Measurements from ENCODE around the gene HNRNPA0. TPM values are rescaled to one million over a fixed set of nuclear protein-coding genes. Genes with fewer than 3 reads are reported as not detected.
A peak's percentile ranks its signal among the peaks of the same experiment; 100 is the strongest.

The HNRNPA0 gene
- 10 to 100 TPM in 8 of 9 donors, 1 to 10 TPM in 1; 8.9 to 45.5 (median 14.4) TPM for total RNA-seq
- polyA plus RNA-seq, result 10 to 100 TPM; 16.9 to 19.8 (median 19.1) TPM
- long read RNA-seq, donor 1, full-length matches to known transcripts, result 183 of 183 reads
- long read RNA-seq, donor 1, partial matches to known transcripts, result 0 of 183 reads
- long read RNA-seq, donor 1, other reads (novel, unspliced or antisense), result 0 of 183 reads
- long read RNA-seq, donor 2, full-length matches to known transcripts, result 214 of 214 reads
- long read RNA-seq, donor 2, partial matches to known transcripts, result 0 of 214 reads
- long read RNA-seq, donor 2, other reads (novel, unspliced or antisense), result 0 of 214 reads
- long read RNA-seq, donor 3, full-length matches to known transcripts, result 149 of 149 reads
- long read RNA-seq, donor 3, partial matches to known transcripts, result 0 of 149 reads
- long read RNA-seq, donor 3, other reads (novel, unspliced or antisense), result 0 of 149 reads
- long read RNA-seq, donor 4, full-length matches to known transcripts, result 17 of 17 reads
- long read RNA-seq, donor 4, partial matches to known transcripts, result 0 of 17 reads
- long read RNA-seq, donor 4, other reads (novel, unspliced or antisense), result 0 of 17 reads
- long read RNA-seq, donor 5, full-length matches to known transcripts, result 78 of 78 reads
- long read RNA-seq, donor 5, partial matches to known transcripts, result 0 of 78 reads
- long read RNA-seq, donor 5, other reads (novel, unspliced or antisense), result 0 of 78 reads
- long read RNA-seq, donor 6, full-length matches to known transcripts, result 8 of 8 reads
- long read RNA-seq, donor 6, partial matches to known transcripts, result 0 of 8 reads
- long read RNA-seq, donor 6, other reads (novel, unspliced or antisense), result 0 of 8 reads
- long read RNA-seq, donor 7, full-length matches to known transcripts, result 96 of 96 reads
- long read RNA-seq, donor 7, partial matches to known transcripts, result 0 of 96 reads
- long read RNA-seq, donor 7, other reads (novel, unspliced or antisense), result 0 of 96 reads
- long read RNA-seq, donor 8, full-length matches to known transcripts, result 347 of 347 reads
- long read RNA-seq, donor 8, partial matches to known transcripts, result 0 of 347 reads
- long read RNA-seq, donor 8, other reads (novel, unspliced or antisense), result 0 of 347 reads
- long read RNA-seq, donor 9, full-length matches to known transcripts, result 170 of 170 reads
- long read RNA-seq, donor 9, partial matches to known transcripts, result 0 of 170 reads
- long read RNA-seq, donor 9, other reads (novel, unspliced or antisense), result 0 of 170 reads
- long read RNA-seq, donor 10, full-length matches to known transcripts, result 138 of 138 reads
- long read RNA-seq, donor 10, partial matches to known transcripts, result 0 of 138 reads
- long read RNA-seq, donor 10, other reads (novel, unspliced or antisense), result 0 of 138 reads

DNA sequence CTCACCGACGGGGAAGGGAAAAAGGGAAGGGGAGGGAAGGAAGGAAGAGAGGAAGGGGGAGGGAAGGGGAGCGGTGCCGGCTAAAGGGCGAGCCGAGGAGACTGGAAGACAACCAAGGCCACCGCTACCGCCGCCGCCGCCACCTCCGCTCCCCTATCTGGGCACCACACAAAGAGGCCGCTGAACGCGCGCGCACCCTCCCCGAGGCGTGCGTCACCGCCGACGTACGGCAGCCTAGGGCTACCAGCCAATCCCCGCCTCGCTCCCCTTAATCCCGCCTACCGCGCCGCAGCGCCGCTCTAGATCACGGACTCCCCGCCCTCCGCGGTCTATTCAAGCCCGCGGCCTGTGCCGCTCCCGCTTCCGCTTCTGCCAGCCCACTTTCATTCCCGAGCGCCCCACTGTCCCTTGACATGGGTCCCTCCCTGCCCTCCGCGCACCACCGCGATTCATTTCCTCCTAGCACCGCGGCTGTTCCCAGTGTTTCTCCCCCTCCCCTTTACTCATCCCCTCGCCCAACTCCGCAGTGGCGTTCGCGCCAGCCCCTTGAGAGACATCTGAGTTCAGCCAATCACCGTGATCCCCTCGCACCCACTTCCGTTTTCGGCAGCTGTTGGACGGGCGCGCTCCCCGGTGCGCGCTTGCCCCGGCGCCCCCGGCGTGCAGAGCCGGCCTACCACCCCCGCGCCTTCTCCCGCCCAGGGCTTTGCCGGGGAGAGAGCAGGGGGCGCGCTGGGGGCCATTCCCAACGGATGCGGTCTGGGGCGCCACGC lies at the start of gene HNRNPA0:
TSS of gene HNRNPA0 (minus strand) at position 176 of the 773 bp plus-strand sequence. CDS start 297 bp downstream, outside the sequence.
- peak within 1 kb of the TSS; percentile 98 to 100 (median 100) for H3K27ac ChIP-seq
- peak; percentile 96 to 98 (median 98) for DNase-seq
- H3K4me3 ChIP-seq, result peak within 1 kb of the TSS; percentile 85 to 97 (median 90)
- peak; percentile 95 to 99 for TF ChIP-seq POLR2A (IDR thresholded peaks at IDR 0.05)
- TF ChIP-seq CTCF (IDR thresholded peaks at IDR 0.05), result peak in 1 of 6 experiments; percentile 4
- H3K4me1 ChIP-seq (replicated peaks in 1 of 2), result peaks cover 8 to 30% of the 10 kb centered on the region in 2 donors
- intact Hi-C loops (cut with DNase I), result no loop called here
- WGBS, 4 donors, result 0 to 1% (median 1%) methylated on average over 50 to 79 of the region's 79 CpGs
- H3K27me3 ChIP-seq, result no peaks in the 10 kb centered on the region
- H3K36me3 ChIP-seq (replicated peaks in 1 of 2), result no peaks in the 10 kb centered on the region
- no peaks in the 10 kb centered on the region for H3K9me3 ChIP-seq (replicated peaks in 1 of 3)

DNA sequence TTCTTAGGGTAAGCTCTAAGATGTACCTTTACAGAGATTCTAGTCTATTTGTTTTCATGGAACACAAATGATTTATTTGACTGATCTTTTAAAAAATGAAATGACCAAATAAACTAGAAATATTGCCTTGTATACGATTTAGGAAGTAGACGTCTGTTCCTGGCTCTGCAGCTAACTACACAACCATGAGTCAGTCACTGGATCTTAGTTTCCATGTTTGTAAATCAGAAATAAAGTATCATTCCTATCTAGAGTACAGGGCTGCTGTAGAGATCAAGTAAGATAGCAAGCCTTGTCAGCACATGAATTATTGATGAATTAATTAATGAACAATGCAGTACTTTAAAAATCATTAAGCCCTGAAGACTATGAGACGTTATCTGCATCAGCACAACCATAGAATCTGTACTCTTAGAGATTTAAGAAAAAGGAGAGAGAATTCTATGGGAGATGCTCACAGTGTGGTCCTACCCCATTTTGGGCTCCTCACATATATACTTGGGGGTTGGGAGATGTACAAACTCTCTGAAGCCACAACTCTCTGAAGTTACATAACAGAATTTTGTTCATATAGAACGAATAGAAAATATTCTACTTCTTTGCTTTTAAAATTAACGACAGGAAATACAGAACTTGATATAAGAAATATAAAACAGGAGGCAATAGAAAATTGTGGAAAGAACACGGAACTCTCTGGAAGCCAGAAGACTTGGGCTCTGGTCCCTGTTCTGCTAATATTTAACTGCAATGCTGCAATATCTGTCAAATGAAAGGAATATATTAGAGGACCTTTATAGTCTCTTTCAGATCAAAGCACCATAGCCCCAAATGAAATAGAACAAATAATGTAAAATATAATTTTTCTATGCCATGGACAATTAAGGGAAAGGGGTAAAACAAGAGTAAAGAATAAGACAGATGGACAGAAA lies 48.4 kb upstream of the HNRNPA0 start:
- intact Hi-C loops (cut with DNase I), result no loop called here
- Histone ChIP-seq H3K4me1 (replicated peaks in 1 of 2) (peaks cover 0 to 8% of the 10 kb centered on the region in 2 donors), H3K27ac (peak overlapping the region in 3 of 5 donors; percentile 23 to 58 (median 41)), H3K4me3 (peak overlapping the region in 1 of 4 donors; percentile 39), H3K27me3 (no peaks in the 10 kb centered on the region), H3K9me3 (replicated peaks in 1 of 3) (no peaks in the 10 kb centered on the region), H3K36me3 (replicated peaks in 1 of 2) (no peaks in the 10 kb centered on the region)
- TF ChIP-seq POLR2A (IDR thresholded peaks at IDR 0.05) (peak in 1 of 2 donors; percentile 22), CTCF (IDR thresholded peaks at IDR 0.05) (no peak)
- WGBS, 4 donors, result 54 to 71% (median 62%) methylated on average over 6 of the region's 6 CpGs
- no peak for DNase-seq
